ENCODE results near the gene CFAP46.
"Not testable (repeated sequence)": the region's sequence is repeated elsewhere in the genome, so short reads cannot be mapped to it uniquely, and the experiment has no call there.

Gene CFAP46

DNA sequence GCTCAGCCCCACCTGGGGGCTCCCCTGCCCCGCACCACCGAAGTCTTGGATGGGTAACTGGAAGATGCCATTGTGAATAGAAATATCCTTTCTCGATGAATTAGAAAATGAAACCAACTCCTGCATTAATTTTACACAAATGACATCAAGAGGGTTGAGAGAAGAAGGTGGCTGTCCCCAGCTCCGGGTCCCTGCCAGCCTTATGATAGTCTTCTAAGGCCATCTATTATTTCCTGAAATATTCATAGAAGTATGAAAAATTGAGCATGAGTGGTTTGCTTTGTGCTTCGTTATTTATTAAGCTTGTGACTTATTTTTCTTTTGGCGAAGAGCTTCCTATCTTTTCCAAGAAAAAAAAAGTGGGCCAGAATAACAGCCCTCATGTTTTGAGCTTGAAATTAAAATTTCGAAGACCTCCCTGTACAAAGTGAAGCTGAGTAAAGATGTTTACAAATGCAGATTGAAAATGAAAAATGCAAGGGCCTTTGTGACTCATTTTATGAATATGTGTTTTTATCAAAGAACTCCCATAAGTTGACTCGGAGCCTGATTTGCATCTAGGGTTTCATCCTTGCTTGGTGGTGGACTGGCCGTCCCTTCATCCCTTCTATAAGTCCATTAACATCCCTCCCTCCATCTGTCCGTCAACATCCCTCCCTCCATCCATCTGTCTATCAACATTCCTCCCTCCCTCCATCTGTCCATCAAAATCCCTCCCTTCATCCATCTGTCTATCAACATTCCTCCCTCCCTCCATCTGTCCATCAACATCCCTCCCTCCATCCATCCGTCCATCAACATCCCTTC, 20.5 kb upstream of the CFAP46 start:
- no peak for DNase-seq

DNA sequence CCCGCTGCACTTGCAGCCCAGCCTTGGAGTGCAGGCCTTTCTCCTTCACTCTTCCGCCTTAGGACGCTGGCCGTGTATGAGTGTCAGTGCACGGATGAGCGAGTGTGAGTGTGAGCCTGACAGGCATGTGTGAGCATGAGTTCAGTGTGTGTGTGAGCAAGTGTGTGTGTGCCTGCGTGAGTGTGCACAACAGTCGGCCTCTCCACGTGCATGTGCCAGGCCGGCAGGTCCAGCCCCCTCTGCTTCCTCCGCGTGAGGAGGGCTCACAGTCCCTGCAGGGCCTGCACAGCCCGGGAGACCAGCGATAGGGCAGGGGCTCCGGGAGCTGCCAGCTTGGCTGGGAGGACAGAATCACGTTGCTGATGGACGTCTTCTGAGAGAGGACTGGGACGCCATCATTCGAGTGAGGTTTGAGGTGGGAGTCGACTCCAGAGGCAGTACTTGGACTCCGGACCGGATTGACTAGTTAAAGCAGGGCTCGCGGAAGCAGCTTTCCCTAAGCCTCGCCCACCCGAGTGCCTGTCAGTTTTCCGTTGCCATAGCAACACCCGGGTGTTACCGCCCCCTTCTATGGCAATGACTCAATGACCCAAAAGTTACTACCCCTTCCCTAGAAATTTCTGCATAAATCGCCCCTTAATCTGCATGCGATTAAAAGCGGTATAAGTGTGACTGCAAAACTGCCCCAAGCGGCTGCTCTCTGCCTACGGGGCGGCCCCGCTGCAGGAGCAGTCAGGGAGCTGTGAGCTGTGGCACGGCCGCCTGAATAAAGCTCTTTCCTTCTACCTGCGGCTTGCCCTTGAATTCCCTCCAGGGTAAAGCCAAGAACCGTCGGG, 19.6 kb upstream of the CFAP46 start:
- peak; percentile 25 for DNase-seq

DNA sequence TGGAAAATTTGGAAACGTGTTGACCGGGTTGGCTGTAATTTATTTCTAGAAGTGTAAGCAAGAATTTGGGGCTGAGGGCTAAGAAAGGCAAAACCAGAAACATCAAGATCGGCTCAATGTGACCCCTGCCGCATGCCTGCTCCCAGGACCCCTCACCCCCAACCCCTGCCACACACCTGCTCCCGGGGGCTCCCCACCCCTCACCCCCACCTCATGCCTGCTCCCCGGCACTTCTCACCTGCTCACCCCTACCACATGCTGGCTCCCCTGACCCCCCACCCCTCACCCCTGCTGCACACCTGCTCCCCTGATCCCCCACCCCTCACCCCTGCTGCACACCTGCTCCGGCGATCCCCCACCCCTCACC, 19.0 kb upstream of the CFAP46 start:
- DNase-seq: no peak

DNA sequence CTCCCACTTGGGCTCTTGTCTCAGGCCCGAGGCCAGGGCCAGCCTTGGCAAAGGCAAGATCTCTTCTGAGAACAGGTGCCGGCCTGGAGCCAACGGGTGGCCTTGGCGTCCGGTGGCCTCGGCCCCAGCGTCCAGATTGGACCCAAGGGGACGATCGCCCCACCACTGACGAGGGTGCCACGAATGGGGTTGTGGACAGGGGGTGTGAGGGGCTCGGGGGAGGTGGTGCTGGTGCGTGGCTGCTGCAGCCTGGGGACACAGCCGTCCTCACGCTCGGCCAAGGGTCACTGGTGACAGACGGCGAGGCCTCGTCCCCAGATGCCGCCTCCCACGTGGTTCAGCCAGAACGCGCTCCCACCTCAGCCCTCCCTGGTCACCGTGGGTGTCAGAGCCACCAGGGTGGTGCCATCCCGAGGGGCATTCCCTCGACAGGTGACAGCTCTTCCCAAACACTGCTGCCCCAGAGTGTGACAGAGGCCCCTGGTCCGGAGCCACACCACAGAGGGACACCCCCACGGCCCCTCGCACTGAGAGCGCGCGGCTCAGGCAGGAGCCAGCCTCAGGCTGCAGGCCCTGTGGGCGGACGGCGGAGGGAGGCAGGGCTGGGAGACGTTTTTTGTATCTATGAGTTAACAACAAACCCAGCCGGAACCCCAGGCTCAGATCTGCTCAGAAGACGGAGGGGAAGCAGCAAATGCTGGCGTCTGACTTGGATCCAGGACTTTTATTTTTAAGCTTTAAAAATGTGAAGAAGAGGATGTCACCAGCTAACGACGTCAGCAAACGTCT, 18.5 kb upstream of the CFAP46 start:
- no peak for DNase-seq

DNA sequence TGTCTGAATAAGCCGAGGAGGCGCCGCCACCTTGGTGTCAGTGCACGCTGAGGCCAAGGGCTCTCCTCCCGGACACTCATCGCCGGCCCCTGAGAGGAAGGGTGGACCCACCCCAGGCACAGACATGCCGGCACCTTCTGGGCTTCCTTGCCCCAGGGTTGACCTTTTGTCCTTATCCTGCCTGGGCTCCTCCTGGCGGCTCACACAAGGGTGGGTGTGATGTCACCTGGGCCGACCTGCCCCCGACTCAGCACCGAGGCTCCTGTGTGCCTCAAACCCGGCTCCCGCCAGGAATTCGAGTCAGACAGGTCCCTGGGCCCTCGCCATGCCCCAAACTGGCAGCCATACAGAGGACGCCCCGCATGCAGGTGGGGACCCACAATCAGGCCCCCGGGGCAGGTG, 17.7 kb upstream of the CFAP46 start:
- no peak for DNase-seq

DNA sequence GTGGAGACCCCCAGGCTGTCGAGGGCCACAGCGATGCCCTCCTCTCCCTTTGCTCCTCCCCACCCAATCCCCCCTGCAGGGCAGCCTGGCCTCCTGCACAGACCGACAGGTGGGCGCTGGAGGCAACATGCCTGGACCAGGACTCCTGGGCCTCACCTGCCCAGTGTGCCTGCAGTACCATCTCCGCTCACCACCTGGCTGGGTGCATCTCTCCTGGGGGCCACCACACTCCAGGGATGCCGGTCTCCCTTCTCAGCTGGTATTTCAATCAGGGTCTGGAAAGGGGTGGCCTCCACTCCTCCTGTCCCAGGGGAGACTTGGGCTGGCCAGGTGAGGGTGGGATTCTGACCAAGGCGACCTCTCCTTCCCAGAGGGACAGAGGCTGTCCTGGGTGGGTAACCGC, 17.2 kb upstream of the CFAP46 start:
- DNase-seq: no peak

DNA sequence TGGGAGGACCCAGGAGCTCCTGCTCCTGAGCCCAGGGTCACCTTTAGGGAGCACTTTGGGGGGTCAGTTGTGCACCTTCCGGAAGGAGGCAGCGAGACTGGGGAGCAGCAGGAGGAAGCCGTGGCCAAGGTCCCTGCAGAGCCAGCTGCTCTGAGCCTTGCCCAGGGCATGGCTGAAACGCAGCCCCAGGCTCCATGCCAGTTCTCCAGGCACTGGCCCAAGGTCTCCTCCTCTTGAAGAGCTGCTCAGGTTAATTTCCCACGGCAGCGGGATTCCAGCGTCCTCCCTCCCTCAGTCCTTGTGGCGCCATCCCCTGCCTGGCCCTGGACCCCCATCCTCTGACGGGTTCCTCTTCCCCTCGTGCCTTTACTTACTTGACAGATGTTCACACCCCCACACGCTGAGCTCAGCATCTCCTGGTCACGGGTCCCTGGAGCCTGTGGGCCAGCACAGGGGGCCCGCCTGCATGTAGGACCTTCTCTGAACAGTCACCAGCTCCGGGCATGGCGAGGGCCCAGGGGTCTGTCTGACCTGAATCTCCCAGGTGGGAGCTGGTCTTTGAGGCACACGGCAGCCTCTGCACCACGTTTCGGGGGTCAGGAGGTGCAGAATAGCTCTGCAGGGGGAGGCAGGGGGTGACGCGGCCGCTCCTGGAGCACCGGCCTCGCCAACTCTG, 16.7 kb upstream of the CFAP46 start:
- no peak for DNase-seq

DNA sequence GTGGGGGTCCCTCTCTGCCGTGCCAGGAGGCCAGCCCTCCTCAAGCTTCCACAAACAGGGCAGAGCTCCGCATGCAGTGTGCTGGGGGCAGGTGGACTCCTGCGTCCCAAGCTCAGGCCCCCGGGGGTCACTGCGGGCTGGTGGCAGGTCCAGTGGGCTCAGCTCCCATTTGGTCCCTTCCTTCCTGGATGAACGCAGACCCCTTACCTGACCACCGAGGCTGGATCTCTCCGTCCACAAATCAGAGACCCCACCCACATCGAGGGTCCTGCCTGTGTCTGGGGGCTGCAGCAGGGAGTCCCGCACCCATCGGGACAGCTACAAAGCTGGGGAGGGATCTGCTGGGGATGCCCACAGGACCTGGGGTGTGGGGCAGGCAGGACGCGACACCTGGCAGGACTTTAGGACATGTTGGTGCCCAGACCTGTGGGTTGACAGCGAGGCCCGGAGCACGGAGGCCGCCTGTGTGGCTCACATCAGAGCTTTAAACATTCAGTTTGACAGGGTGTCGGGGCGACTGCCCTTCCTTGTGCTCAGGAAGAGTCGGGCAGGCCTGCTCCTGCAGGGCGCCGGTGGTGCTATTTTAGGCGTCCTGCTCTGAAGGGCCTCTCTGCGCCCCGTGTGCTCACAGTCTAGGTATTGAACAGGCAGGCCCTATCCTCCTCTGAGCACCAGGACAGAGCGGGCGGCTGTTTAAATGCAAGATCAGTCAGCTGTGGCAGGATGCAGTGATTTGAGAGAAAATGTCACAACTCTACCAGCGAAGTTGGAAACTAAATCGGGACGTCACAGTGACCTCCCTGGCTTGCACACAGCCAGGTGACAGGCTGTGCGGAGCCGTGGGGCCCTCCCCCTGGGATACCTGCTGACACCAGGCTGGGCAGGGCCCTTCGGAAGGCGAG, 15.9 kb upstream of the CFAP46 start:
- DNase-seq: no peak

DNA sequence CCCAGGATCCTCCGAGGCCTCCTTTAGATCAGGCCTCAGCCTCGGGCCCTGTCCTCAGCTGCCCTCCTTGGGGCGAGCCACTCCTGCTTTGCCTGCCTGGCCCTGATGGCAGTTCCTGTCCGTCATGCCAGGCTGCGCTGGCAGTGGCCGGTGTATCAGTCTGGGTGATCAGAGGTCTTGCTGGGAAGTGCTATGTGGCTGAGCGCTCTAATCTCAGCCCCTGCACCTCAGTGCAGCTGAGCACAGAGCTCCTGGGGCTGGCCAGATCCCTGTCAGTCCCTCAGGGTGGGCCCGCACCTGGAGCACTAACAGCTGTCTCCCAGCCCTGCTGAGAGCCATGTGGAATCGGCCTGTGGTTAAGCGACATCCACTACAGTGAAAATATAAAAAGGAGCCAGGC, 14.8 kb upstream of the CFAP46 start:
- DNase-seq: no peak

DNA sequence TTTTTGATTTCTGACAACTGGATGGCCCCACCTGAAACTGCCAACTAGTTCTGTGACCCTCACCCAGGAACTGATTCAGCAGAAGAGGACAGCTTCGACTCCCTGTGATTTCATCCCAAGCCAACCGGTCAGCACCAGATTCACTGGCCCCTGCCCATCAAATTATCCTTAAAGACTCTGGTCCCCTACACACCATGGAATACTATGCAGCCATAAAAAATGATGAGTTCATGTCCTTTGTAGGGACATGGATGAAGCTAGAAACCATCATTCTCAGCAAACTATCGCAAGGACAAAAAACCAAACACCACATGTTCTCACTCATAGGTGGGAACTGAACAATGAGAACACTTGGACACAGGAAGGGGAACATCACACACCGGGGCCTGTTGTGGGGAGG, 13.9 kb upstream of the CFAP46 start:
- DNase-seq: not testable (repeated sequence)

DNA sequence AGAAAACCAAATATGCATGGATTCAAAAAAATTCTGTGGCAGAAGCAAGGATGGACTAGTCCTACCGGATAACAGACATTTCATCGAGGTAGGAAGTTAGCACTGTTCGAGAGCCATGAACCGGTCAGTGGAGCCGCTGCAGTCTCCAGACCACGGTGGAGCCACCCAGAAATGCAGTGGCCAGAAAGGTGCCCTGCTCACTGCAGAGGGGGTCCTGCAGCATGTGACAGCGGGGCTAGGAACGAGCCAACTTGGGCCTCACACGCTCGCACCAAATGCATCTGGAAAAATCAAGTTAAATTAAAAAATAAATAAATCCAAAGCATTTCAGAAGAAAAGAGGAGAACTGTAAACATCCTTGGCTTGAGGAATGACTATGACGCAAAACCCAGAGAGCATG, 13.1 kb upstream of the CFAP46 start:
- no peak for DNase-seq

DNA sequence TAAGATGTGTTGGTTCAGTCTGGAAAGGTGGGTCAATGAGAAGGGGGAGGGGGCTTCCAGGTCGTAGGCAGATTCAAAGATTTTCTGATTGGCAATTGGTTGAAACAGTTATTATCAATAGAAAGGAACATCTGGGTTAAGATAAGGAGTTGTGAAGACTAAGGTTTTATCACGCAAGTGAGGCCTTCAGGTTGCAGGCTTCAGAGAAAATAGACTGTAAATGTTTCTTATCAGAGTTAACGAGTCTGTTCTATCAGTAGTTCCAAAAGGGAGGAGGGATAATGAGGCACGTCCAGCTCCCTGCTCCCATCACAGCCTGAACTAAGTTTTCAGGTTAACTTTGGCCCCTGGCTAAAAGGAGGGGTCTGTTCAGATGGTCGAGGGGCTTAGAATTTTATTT, 11.1 kb upstream of the CFAP46 start:
- no peak for DNase-seq

DNA sequence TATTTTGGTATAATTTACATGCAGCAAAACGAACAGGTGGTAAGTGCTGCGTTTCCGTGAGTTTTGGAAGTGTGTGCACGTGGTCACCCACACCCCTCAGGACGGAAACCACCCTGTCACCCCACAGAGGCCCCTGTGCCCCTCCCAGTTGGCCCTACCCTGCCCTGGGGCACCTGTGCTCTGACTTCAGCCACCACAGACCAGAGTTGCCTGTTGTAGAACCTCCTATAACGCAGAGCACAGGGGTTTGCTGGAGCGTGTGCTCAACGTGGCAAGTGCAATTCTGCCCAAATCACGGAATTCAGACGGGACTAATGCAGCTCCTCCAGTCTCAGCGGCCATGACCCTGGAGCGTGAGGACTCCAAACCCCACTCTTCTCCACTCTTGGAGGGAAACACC, 9.6 kb upstream of the CFAP46 start:
- no peak for DNase-seq

DNA sequence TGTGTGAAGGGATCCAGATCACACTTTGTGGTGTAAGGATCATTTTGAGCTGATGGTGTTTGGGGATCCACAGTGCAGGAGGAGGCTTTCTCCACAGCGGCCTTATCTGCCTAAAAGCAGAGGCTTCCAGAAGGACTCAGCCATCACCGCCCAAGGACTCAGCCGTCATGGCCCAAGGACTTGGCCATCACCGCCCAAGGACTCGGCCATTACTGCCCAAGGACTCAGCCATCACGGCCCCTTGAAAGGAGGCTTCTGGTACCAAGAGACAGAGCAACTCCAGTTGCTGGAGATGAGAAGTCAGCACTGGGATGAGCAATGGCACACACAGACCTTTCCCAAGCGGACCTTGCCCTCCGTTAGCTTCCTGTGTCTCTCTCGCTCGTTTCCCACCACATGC, 6.0 kb upstream of the CFAP46 start:
- no peak for DNase-seq

DNA sequence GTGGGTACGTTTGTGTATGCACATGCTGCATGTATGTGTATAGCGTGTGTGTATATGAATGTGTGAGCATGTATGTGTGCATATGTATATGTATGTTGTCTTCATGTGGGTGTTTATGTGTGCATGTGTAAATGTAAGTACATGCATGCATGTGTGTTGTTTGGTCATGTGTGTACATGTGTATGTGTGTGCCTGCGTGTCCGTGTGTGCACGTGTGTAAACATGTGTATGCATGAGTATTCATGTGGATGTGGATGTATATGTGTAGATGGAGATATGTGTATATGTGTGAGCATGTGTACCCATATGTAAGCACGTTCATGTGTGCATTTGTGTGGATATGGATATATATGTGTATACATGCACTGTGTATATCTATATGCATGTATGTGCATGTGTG, 5.5 kb upstream of the CFAP46 start:
- no peak for DNase-seq

DNA sequence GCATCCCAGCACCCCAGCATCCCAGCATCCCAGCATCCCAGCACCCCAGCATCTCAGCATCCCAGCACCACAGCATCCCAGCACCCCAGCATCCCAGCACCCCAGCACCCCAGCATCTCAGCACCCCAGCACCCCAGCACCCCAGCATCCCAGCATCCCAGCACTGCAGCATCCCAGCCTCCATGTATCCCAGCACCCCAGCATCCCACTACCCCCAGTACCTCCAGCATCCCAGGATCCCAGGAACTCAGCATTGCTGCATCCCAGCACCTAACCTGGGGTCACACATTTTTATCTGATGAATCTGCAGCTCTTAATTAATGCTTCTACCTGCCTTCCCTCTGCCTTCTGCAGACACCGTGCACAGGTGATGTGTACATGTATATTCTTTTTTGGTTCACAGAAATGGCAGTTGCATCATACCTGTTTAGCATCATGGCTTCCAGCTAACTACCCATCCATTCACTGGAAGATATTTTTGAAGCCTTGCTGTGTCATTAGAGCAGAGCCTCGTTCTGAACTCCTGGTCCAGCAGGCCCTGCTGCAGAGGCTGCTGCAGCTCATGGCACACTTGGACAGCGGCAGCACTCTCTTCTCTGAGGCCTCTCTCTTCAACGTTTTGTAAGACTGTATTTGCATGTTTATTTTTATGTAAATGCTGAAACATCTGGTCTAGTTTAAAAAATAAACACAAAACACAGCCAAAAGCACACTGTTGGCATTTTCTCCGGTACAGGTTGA, 4.6 kb upstream of the CFAP46 start:
- no peak for DNase-seq

DNA sequence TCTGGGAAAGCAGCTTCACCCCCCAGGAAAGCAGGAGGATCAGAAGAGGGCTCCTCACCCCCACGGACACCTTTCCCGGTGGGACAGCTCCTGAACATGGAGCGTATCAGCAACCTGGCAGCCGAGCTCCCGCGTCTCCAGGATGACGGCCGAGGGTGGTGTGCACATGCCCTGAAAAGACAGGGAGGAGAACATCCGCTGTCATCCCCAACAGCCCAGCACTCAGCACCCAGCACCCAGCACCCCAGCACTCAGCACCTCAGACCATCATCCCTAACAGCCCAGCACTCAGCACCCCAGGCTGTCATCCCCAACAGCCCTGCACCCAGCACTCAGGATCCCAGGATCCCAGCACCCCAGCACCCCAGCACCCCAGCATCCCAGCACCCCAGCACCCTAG, 3.9 kb upstream of the CFAP46 start:
- no peak for DNase-seq

DNA sequence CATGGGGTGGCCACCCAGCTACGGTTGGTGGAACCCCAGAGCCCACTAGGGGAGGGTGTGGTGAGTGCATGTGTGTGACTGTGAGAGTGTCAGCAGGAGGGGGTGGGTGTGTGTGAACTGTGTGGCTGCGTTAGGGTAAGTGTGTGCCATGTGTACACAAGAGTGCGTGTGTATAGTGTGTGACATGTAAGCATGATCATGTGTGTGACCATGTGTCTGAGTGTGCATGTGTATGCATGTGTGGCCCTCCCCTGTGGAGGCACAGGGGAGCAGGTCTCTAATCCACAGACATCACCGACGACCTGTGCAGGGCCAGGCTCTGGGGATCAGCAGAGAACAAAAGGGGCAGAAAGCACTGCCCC, 3.5 kb upstream of the CFAP46 start:
- no peak for DNase-seq

DNA sequence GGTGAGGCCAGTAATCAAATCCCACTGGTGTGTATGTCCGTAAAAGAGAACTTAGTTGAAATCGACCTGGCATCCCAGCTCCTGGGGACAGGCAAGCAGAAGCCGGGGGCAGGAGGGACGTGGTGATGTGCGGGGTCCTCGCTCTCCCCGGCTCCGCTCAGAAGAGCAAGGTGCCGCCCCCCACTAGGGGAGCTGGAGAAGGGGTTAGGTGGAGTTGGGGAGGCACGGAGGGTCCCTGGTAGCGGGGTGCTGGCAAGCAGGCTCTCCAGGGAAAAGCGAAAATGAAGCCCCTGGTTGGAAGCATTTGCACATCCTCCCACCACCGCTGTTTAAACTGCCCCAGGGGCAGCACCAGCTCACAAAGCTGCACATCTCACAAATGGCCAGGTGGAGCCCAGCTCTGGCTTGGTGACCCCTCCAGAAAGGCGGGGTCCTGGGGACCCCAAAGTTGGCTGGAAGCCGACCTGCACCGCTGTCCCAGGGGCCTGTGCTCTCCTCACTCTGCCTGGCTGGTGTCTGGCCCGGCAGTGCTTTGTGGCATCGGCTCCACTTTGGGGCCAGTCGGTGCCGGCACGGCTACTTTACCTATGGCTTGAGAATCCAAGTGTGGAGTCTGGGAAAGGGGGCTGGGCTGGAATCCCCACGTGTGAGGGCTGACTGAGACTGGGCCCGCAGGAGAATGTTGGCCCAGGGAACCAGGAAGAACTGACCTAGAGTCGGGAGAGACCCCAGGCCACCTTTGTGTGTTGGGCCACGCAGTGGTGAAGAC, 2.9 kb upstream of the CFAP46 start:
- DNase-seq: no peak

DNA sequence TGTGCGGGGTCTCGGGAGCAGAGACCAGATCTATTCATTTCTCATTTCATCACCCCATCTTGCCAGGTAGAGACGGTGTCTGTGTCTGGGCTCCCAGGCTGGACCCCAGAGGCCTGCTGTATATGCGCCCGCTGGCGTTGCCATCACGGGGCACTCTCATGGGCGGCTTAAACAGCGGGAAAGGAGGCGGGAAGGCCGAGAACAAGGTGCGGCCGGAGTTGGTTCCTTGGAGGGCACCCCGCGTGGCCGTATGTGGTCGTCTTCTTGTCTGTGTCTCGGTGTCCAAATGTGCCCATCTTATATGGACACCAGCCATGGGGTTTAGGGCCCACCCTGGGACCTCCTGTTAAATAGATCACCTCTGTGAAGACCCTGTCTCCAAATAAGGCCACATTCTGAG, 2.1 kb upstream of the CFAP46 start:
- DNase-seq: no peak

Measured in T-helper 9 cell (primary cell).